Measurements from ENCODE around the gene CLEC17A. TPM values are rescaled to one million over a fixed set of nuclear protein-coding genes. Genes with fewer than 3 reads are reported as not detected.

CLEC17A gene
- total and polyA plus RNA-seq, 2 donors (not counting 1 experiment from before 2014, with no cell fraction given) = 121 to 163 TPM

DNA sequence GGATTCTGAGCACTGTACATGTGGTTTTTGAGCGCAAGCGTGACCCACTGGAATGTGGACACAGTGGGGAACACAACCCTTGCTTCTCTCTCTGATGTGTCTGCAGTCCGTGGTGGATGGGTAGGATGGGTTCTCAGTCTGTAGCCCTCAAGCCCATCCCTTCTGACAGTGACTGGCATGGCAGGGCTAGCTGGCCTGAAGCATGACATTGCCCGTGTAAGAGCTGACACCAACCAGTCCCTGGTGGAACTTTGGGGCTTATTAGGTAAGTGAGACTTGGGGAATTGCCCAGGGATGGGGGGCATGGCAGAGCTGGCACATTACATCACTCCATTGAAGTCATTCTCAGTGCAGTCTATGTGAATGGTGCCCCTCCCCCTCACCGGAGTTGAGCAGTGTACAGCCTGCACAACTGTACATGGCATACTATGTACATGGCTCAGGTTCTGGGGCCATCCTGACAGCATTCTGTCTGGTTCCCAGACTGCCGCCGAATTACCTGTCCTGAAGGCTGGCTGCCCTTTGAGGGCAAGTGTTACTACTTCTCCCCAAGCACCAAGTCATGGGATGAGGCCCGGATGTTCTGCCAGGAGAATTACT is 16.8 kb downstream of the CLEC17A start:
- CTCF ChIA-PET = interaction anchor here (0.7 to 2.2 kb wide), 2 partner anchors 25 to 47 kb away, joined by 3 to 8 read pairs; no protein-coding TSS in a partner anchor

More for the DNA sequence above, 16.8 kb downstream of the CLEC17A start:
- peaks cover 33% of the 10 kb centered on the region for H4K20me1 ChIP-seq (ENCODE audit: control insufficient read depth, insufficient read depth, low read length, poor library complexity, severe bottlenecking)
- Mint-ChIP-seq H3K4me1 (peaks cover 52% of the 10 kb centered on the region), H3K27ac (peak overlapping the region; percentile 56), H3K27me3 (no peaks in the 10 kb centered on the region), H3K9me3 (ENCODE audit: insufficient read depth) (peaks cover 6% of the 10 kb centered on the region), H3K4me3 (no peak overlapping the region)
- H3K9me3 ChIP-seq (ENCODE audit: control extremely low read depth in 1 of 3, control insufficient read depth in 2 of 3, insufficient read depth in 1 of 3, low read length in 2 of 3) = peaks cover 0 to 6% (median 0%) of the 10 kb centered on the region in 3 donors
- H3K9ac ChIP-seq (ENCODE audit: low read length) = no peak overlapping the region
- H2AFZ ChIP-seq (ENCODE audit: insufficient read depth, low read depth, low read length, poor library complexity, severe bottlenecking) = no peak overlapping the region
- intact Hi-C loops (cut with micrococcal nuclease) = no loop called here
- no peak for DNase-seq
- no peak for ATAC-seq (ENCODE audit: low read depth)
- H3K27me3 ChIP-seq (replicated peaks in 1 of 4; ENCODE audit: control extremely low read depth in 1 of 4, control insufficient read depth in 3 of 4, insufficient read depth in 4 of 4, low read length in 3 of 4) = no peaks in the 10 kb centered on the region
- peaks cover 51% of the 10 kb centered on the region for H3K79me2 ChIP-seq (ENCODE audit: control insufficient read depth, insufficient read depth, low read length)
- TF ChIP-seq CTCF (IDR thresholded peaks at IDR 0.05) (no peak), EZH2 (IDR thresholded peaks at IDR 0.05; ENCODE audit: borderline replicate concordance, insufficient read depth, low read depth, low read length, poor library complexity, severe bottlenecking) (no peak)
- POLR2A ChIA-PET = interaction anchor here (0.9 kb wide), 1 partner anchor 16 kb away, joined by 3 read pairs; no protein-coding TSS in a partner anchor
- 95% methylated on average over 7 of the region's 8 CpGs for WGBS (ENCODE audit: insufficient coverage)
- H3K4me1 ChIP-seq (ENCODE audit: control insufficient read depth in 2 of 2, insufficient read depth in 2 of 2, low read length in 2 of 2) = peaks cover 36 to 37% of the 10 kb centered on the region in 2 donors
- H3K36me3 ChIP-seq (replicated peaks in 1 of 2; ENCODE audit: control extremely low read depth in 1 of 2, control insufficient read depth in 1 of 2, extremely low read depth in 1 of 2, insufficient read depth in 2 of 2, low read length in 1 of 2) = peaks cover 2 to 77% of the 10 kb centered on the region in 2 experiments
- H3K4me3 ChIP-seq (ENCODE audit: control extremely low read depth in 1 of 5, extremely low read depth in 1 of 5, insufficient read depth in 1 of 5, low read depth in 2 of 5, low read length in 4 of 5) = no peak overlapping the region
- H3K27ac ChIP-seq (ENCODE audit: low read length in 2 of 2) = peak overlapping the region in 1 of 2 donors; percentile 54
- H3K4me2 ChIP-seq (replicated peaks; ENCODE audit: low read depth, low read length, poor library complexity, severe bottlenecking) = no peak overlapping the region

All from B cell (primary cell).